Right renal pelvis (tissue), 4 donors: ENCODE data around the gene KIF25. TPM values are rescaled to one million over a fixed set of nuclear protein-coding genes. Genes with fewer than 3 reads are reported as not detected.
"Not testable (repeated sequence)": the region's sequence is repeated elsewhere in the genome, so short reads cannot be mapped to it uniquely, and the experiment has no call there.

ENCODE experiments used
- DNase-seq, 4 donors: peaks; one replicate each; pipeline ENCODE4 v3.0.0-alpha.2; 2013; ENCODE audit warnings: low read depth in 4 of 4, low spot score in 3 of 4, missing footprints in 1 of 4
- polyA plus RNA-seq, 4 donors: library from polyadenylated mRNA; unstranded; fragments of 120-200 nt; gene quantifications; one replicate each; pipeline ENCODE4 v1.2.1, GENCODE V29; 2013; ENCODE audit not compliant: insufficient read length in 4 of 4

Gene KIF25
- polyA plus RNA-seq, 4 donors, result 0.35 to 1.1 (median 0.75) TPM

- DNase-seq, result no peak
Measured at GRCh38 chr6:167993169-167993568, 4.3 kb upstream of the KIF25 start.

GRCh38 chr6:167993831-167994230, 3.6 kb upstream of the KIF25 start:
- DNase-seq, result no peak

GRCh38 chr6:167995302-167995701, 2.2 kb upstream of the KIF25 start:
- DNase-seq, result no peak

- no peak for DNase-seq
Measured at GRCh38 chr6:167995731-167996151, 1.7 kb upstream of the KIF25 start.

- DNase-seq, result no peak
Measured at GRCh38 chr6:167996424-167997199, 859 bp upstream of the KIF25 start.

GRCh38 chr6:167998215-167998614, 744 bp downstream of the KIF25 start:
- no peak for DNase-seq

GRCh38 chr6:168000198-168001028, 2.9 kb downstream of the KIF25 start:
- no peak for DNase-seq

- no peak for DNase-seq
Measured at GRCh38 chr6:168001029-168001332, 3.5 kb downstream of the KIF25 start.

GRCh38 chr6:168001514-168001913, 4.0 kb downstream of the KIF25 start:
- not testable (repeated sequence) for DNase-seq

GRCh38 chr6:168002804-168003203, 5.3 kb downstream of the KIF25 start:
- DNase-seq, result no peak

- DNase-seq, result no peak
Measured at GRCh38 chr6:168004023-168004422, 6.6 kb downstream of the KIF25 start.

GRCh38 chr6:168004945-168005344, 7.5 kb downstream of the KIF25 start:
- DNase-seq, result no peak

GRCh38 chr6:168005796-168006195, 8.3 kb downstream of the KIF25 start:
- no peak for DNase-seq

GRCh38 chr6:168007592-168008338, 10.3 kb downstream of the KIF25 start:
- DNase-seq, result no peak

- no peak for DNase-seq
Measured at GRCh38 chr6:168009331-168009730, 11.9 kb downstream of the KIF25 start.

- DNase-seq, result no peak
Measured at GRCh38 chr6:168011291-168011690, 13.8 kb downstream of the KIF25 start.

GRCh38 chr6:168012431-168013249, 15.2 kb downstream of the KIF25 start:
- DNase-seq, result no peak

- DNase-seq, result no peak
Measured at GRCh38 chr6:168013250-168013915, 15.9 kb downstream of the KIF25 start.

GRCh38 chr6:168014428-168014827, 17.0 kb downstream of the KIF25 start:
- no peak for DNase-seq

GRCh38 chr6:168015009-168015408, 17.5 kb downstream of the KIF25 start:
- DNase-seq, result no peak
